ENCODE measurements around the gene DKK2. TPM values are rescaled to one million over a fixed set of nuclear protein-coding genes. Genes with fewer than 3 reads are reported as not detected.

The DKK2 gene
- total and polyA plus RNA-seq, 10 of the 15 experiments (the other 5 are each of a cell fraction or from before 2014, with no cell fraction given) = not detected

- H3K79me2 ChIP-seq (ENCODE audit: control insufficient read depth, insufficient read depth, low read length) = no peaks in the 10 kb centered on the region
- no peak overlapping the region for H3K4me3 ChIP-seq
- no peaks in the 10 kb centered on the region for H3K27me3 ChIP-seq (replicated peaks in 1 of 2; ENCODE audit: control insufficient read depth in 2 of 2, insufficient read depth in 2 of 2, low read length in 1 of 2)
- ChIA-PET POLR2A (no interaction called here), CTCF (no interaction called here), RAD21 (ENCODE audit: unreplicated experiment) (no interaction called here), SMC1A (ENCODE audit: uncharacterized antibody, unreplicated experiment) (no interaction called here)
- no peaks in the 10 kb centered on the region for H4K20me1 ChIP-seq (ENCODE audit: control insufficient read depth, insufficient read depth)
- no TSS peak for BruUV-seq (replicated peaks)
- TF ChIP-seq ZNF622 (IDR thresholded peaks at IDR 0.05) (no peak), NR2F1 (conservative IDR thresholded peaks at IDR 0.05) (no peak), STAT1 (conservative IDR thresholded peaks at IDR 0.05) (no peak), LARP7 (IDR thresholded peaks at IDR 0.05) (no peak), MAX (IDR thresholded peaks at IDR 0.05; ENCODE audit: low read depth, low read length) (no peak), JUNB (IDR thresholded peaks at IDR 0.05) (no peak), TARDBP (IDR thresholded peaks at IDR 0.05; ENCODE audit: borderline replicate concordance) (no peak), IRF5 (IDR thresholded peaks at IDR 0.05; ENCODE audit: borderline replicate concordance) (no peak), RCOR1 (conservative IDR thresholded peaks at IDR 0.05; ENCODE audit: low read depth, low read length) (no peak), NR2C2 (IDR thresholded peaks at IDR 0.05; ENCODE audit: borderline replicate concordance, control insufficient read depth, insufficient read length, low read depth) (no peak), RAD51 (IDR thresholded peaks at IDR 0.05) (no peak)
- ATAC-seq (no peak), DNase-seq (ENCODE audit: low read depth, low spot score) (no peak), FAIRE-seq (no peak)
- H3K9ac ChIP-seq (ENCODE audit: control insufficient read depth, insufficient read depth, low read length) = no peak overlapping the region
- no peak overlapping the region for H3K4me2 ChIP-seq (ENCODE audit: control insufficient read depth, insufficient read depth)
- H3K27ac ChIP-seq (ENCODE audit: control insufficient read depth, insufficient read depth) = no peak overlapping the region
- no peaks in the 10 kb centered on the region for H3K4me1 ChIP-seq (ENCODE audit: control insufficient read depth, insufficient read depth, low read length)
- no peaks in the 10 kb centered on the region for H3K9me3 ChIP-seq (replicated peaks; ENCODE audit: control insufficient read depth, insufficient read depth, low read length)
- in situ Hi-C loops (cut with MboI) = no loop called here
- intact Hi-C loops (cut with micrococcal nuclease; ENCODE audit: unreplicated experiment) = no loop called here
- no peak overlapping the region for H2AFZ ChIP-seq (ENCODE audit: control insufficient read depth, low read depth, low read length)
- no peaks in the 10 kb centered on the region for H3K36me3 ChIP-seq (ENCODE audit: control insufficient read depth in 2 of 2, insufficient read depth in 2 of 2, low read length in 1 of 2)
Observed at GRCh38 chr4:107071108-107071507, 35.0 kb upstream of the DKK2 start.

Data from GM12878 (cell line).